Measurements from ENCODE around the gene NKX2-4.

Gene NKX2-4

GRCh38 chr20:21399005-21399475 is 1.7 kb upstream of the NKX2-4 start:
- no peak for DNase-seq (ENCODE audit: low spot score in 2 of 2)
- Histone ChIP-seq H3K4me1 (no peaks in the 10 kb centered on the region), H3K27me3 (ENCODE audit: low read depth) (peaks cover 50% of the 10 kb centered on the region), H3K36me3 (replicated peaks) (no peaks in the 10 kb centered on the region), H3K4me3 (no peak overlapping the region), H3K9me3 (no peaks in the 10 kb centered on the region)
- in situ Hi-C loops (cut with MboI; ENCODE audit: low sequenced_read_pairs), result no loop called here

- Histone ChIP-seq H3K4me3 (no peak overlapping the region), H3K4me1 (no peaks in the 10 kb centered on the region), H3K9me3 (no peaks in the 10 kb centered on the region), H3K27me3 (ENCODE audit: low read depth) (peaks cover 50% of the 10 kb centered on the region), H3K36me3 (replicated peaks) (no peaks in the 10 kb centered on the region)
- DNase-seq (ENCODE audit: low spot score in 2 of 2), result no peak
- in situ Hi-C loops (cut with MboI; ENCODE audit: low sequenced_read_pairs), result no loop called here
These were observed 1.0 kb upstream of the NKX2-4 start for GRCh38 chr20:21398109-21399004.

GRCh38 chr20:21396599-21397340 is 556 bp downstream of the NKX2-4 start:
- Histone ChIP-seq H3K4me1 (no peaks in the 10 kb centered on the region), H3K4me3 (peak overlapping the region; percentile 19), H3K27me3 (ENCODE audit: low read depth) (peaks cover 41% of the 10 kb centered on the region), H3K36me3 (replicated peaks) (no peaks in the 10 kb centered on the region), H3K9me3 (no peaks in the 10 kb centered on the region)
- peak in 1 of 2 experiments; percentile 43 for DNase-seq (ENCODE audit: low spot score in 2 of 2)
- in situ Hi-C loops (cut with MboI; ENCODE audit: low sequenced_read_pairs), result no loop called here

- in situ Hi-C loops (cut with MboI; ENCODE audit: low sequenced_read_pairs), result no loop called here
- Histone ChIP-seq H3K36me3 (replicated peaks) (no peaks in the 10 kb centered on the region), H3K4me3 (no peak overlapping the region), H3K27me3 (ENCODE audit: low read depth) (peaks cover 33% of the 10 kb centered on the region), H3K4me1 (no peaks in the 10 kb centered on the region), H3K9me3 (no peaks in the 10 kb centered on the region)
- DNase-seq (ENCODE audit: low spot score in 2 of 2), result no peak
These were observed 1.4 kb downstream of the NKX2-4 start for GRCh38 chr20:21395666-21396598.

GRCh38 chr20:21395051-21395665 is 2.2 kb downstream of the NKX2-4 start:
- H3K9me3 ChIP-seq, result no peaks in the 10 kb centered on the region
- in situ Hi-C loops (cut with MboI; ENCODE audit: low sequenced_read_pairs), result no loop called here
- H3K4me1 ChIP-seq, result peaks cover 5% of the 10 kb centered on the region
- DNase-seq (ENCODE audit: low spot score in 2 of 2), result no peak
- peaks cover 30% of the 10 kb centered on the region for H3K27me3 ChIP-seq (ENCODE audit: low read depth)
- no peaks in the 10 kb centered on the region for H3K36me3 ChIP-seq (replicated peaks)
- no peak overlapping the region for H3K4me3 ChIP-seq

- no peak for DNase-seq (ENCODE audit: low spot score in 2 of 2)
- in situ Hi-C loops (cut with MboI; ENCODE audit: low sequenced_read_pairs), result no loop called here
- no peaks in the 10 kb centered on the region for H3K9me3 ChIP-seq
- H3K27me3 ChIP-seq (ENCODE audit: low read depth), result peaks cover 24% of the 10 kb centered on the region
- H3K36me3 ChIP-seq (replicated peaks), result peaks cover 3% of the 10 kb centered on the region; the same call in 1 of the 2 replicates
- H3K4me1 ChIP-seq, result peaks cover 11% of the 10 kb centered on the region
- H3K4me3 ChIP-seq, result no peak overlapping the region
These were observed 2.8 kb downstream of the NKX2-4 start for GRCh38 chr20:21394551-21394950.

GRCh38 chr20:21393816-21394519 is 3.4 kb downstream of the NKX2-4 start:
- in situ Hi-C loops (cut with MboI; ENCODE audit: low sequenced_read_pairs), result no loop called here

GRCh38 chr20:21393166-21393565 is 4.2 kb downstream of the NKX2-4 start:
- Histone ChIP-seq H3K36me3 (replicated peaks) (peaks cover 12% of the 10 kb centered on the region), H3K4me3 (no peak overlapping the region), H3K4me1 (peaks cover 25% of the 10 kb centered on the region), H3K27me3 (ENCODE audit: low read depth) (peaks cover 10% of the 10 kb centered on the region), H3K9me3 (no peaks in the 10 kb centered on the region)
- in situ Hi-C loops (cut with MboI; ENCODE audit: low sequenced_read_pairs), result no loop called here
- no peak for DNase-seq (ENCODE audit: low spot score in 2 of 2)

More at GRCh38 chr20:21393816-21394519, 3.4 kb downstream of the NKX2-4 start:
- Histone ChIP-seq H3K27me3 (ENCODE audit: low read depth) (peaks cover 18% of the 10 kb centered on the region), H3K4me1 (peaks cover 17% of the 10 kb centered on the region), H3K36me3 (replicated peaks) (peaks cover 9% of the 10 kb centered on the region), H3K4me3 (no peak overlapping the region), H3K9me3 (no peaks in the 10 kb centered on the region)
- DNase-seq (ENCODE audit: low spot score in 2 of 2), result no peak

- no peak overlapping the region for H3K4me3 ChIP-seq
- in situ Hi-C loops (cut with MboI; ENCODE audit: low sequenced_read_pairs), result no loop called here
- H3K4me1 ChIP-seq, result peaks cover 31% of the 10 kb centered on the region
- peaks cover 23% of the 10 kb centered on the region for H3K36me3 ChIP-seq (replicated peaks)
- H3K27me3 ChIP-seq (ENCODE audit: low read depth), result no peaks in the 10 kb centered on the region
- no peak for DNase-seq (ENCODE audit: low spot score in 2 of 2)
- no peaks in the 10 kb centered on the region for H3K9me3 ChIP-seq
These were observed 5.4 kb downstream of the NKX2-4 start for GRCh38 chr20:21391972-21392352.

GRCh38 chr20:21391185-21391971 is 5.9 kb downstream of the NKX2-4 start:
- Histone ChIP-seq H3K36me3 (replicated peaks) (peaks cover 28% of the 10 kb centered on the region), H3K4me1 (peaks cover 31% of the 10 kb centered on the region), H3K4me3 (no peak overlapping the region), H3K9me3 (no peaks in the 10 kb centered on the region), H3K27me3 (ENCODE audit: low read depth) (no peaks in the 10 kb centered on the region)
- in situ Hi-C loops (cut with MboI; ENCODE audit: low sequenced_read_pairs), result no loop called here
- DNase-seq (ENCODE audit: low spot score in 2 of 2), result no peak

- in situ Hi-C loops (cut with MboI; ENCODE audit: low sequenced_read_pairs), result no loop called here
- Histone ChIP-seq H3K27me3 (ENCODE audit: low read depth) (no peaks in the 10 kb centered on the region), H3K4me3 (no peak overlapping the region)
These were observed 6.6 kb downstream of the NKX2-4 start for GRCh38 chr20:21390768-21391167.

GRCh38 chr20:21389368-21389767 is 8.0 kb downstream of the NKX2-4 start:
- in situ Hi-C loops (cut with MboI; ENCODE audit: low sequenced_read_pairs), result no loop called here
- DNase-seq (ENCODE audit: low spot score in 2 of 2), result no peak
- Histone ChIP-seq H3K36me3 (replicated peaks) (peaks cover 31% of the 10 kb centered on the region), H3K4me1 (peaks cover 31% of the 10 kb centered on the region), H3K27me3 (ENCODE audit: low read depth) (no peaks in the 10 kb centered on the region), H3K9me3 (no peaks in the 10 kb centered on the region), H3K4me3 (no peak overlapping the region)

More at GRCh38 chr20:21390768-21391167, 6.6 kb downstream of the NKX2-4 start:
- Histone ChIP-seq H3K4me1 (peaks cover 31% of the 10 kb centered on the region), H3K9me3 (no peaks in the 10 kb centered on the region), H3K36me3 (replicated peaks) (peaks cover 31% of the 10 kb centered on the region)
- no peak for DNase-seq (ENCODE audit: low spot score in 2 of 2)

Measured in HAP-1 (cell line).